ENCODE data around the gene ADRB2. TPM values are rescaled to one million over a fixed set of nuclear protein-coding genes. Genes with fewer than 3 reads are reported as not detected.

Gene ADRB2
- total RNA-seq, 2 experiments from 2014 or later: 0.36 to 0.52 TPM

DNA sequence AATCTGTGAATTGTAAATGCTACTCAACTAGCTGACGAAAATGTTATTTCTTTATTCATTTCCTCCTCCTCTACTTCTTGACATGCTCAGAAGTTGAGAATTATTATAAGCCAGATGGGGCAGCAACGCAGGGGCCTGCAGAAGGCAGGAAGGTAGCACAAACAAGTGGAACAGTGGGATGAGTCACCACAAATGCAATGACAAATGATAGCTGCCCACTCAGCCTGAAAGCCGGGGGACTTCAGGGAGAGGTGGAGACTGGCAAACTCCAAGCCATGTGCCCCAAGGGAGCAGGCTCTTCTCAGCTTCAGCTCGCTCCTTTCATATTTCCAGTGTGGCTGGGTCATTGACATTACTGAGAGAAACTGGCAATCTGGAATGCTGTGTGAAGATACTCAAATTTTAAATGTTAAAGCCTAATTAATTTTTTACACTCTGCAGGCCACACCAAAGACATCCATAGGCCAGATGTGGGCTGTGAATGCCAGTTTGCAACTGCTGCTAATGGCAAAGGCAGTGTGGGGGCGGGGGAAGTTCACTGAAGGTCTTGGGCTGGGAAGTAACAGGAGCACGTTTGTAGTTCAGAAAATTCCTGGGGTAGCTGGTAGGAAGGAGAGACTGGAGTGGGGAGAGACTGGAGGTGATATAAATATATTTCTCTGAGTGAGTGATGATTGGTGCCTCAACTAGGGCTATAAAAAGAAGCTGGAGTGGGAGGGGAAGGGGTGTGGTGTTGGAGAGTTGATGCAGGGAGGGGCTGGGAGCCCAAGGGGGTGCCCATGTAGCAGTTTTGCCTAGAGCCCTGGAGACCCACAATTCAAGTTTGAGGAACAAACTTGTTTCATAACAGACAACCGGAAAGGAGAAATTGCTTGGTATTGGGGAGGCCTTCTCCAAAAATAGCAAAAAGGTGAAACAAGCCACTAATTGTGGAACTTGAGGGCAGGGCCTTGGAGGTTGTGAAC, 20.8 kb upstream of the ADRB2 start:
- peaks cover 15% of the 10 kb centered on the region for H3K27me3 Mint-ChIP-seq
- H3K4me1 Mint-ChIP-seq (ENCODE audit: low read depth): peaks cover 62% of the 10 kb centered on the region
- POLR2A ChIA-PET: interaction anchor here (0.5 to 2.9 kb wide), 3 partner anchors 11 to 39 kb away, joined by 3 to 10 read pairs (median 3); no protein-coding TSS in a partner anchor
- peak overlapping the region; percentile 16 for H3K27ac Mint-ChIP-seq
- peak; percentile 70 for DNase-seq
- H3K9me3 Mint-ChIP-seq: peaks cover 5% of the 10 kb centered on the region
- CTCF ChIA-PET: interaction anchor here (1.0 to 3.2 kb wide), 6 partner anchors 14 to 92 kb away, joined by 3 to 12 read pairs (median 4); partner anchors contain the start of gene ADRB2
- intact Hi-C loops (cut with micrococcal nuclease): loop anchor here (5.0 to 10.0 kb wide), 4 partner anchors 232 to 749 kb away; partner anchors contain the start of genes CSNK1A1 and GRPEL2
- H3K36me3 Mint-ChIP-seq: peaks cover 3% of the 10 kb centered on the region
- H3K4me3 Mint-ChIP-seq: no peak overlapping the region

- H3K9me3 Mint-ChIP-seq: peaks cover 5% of the 10 kb centered on the region
- POLR2A ChIA-PET: interaction anchor here (0.5 to 2.9 kb wide), 3 partner anchors 12 to 38 kb away, joined by 3 to 10 read pairs (median 3); no protein-coding TSS in a partner anchor
- intact Hi-C loops (cut with micrococcal nuclease): loop anchor here (5.0 to 10.0 kb wide), 4 partner anchors 231 to 748 kb away; partner anchors contain the start of genes CSNK1A1 and GRPEL2
- peaks cover 65% of the 10 kb centered on the region for H3K4me1 Mint-ChIP-seq (ENCODE audit: low read depth)
- CTCF ChIA-PET: interaction anchor here (1.0 to 3.2 kb wide), 3 partner anchors 15 to 66 kb away, joined by 3 to 12 read pairs (median 3); partner anchors contain the start of gene ADRB2
- H3K27me3 Mint-ChIP-seq: peaks cover 14% of the 10 kb centered on the region
- H3K36me3 Mint-ChIP-seq: peaks cover 3% of the 10 kb centered on the region
- DNase-seq: no peak
- H3K27ac Mint-ChIP-seq: no peak overlapping the region
- H3K4me3 Mint-ChIP-seq: no peak overlapping the region
Measured at GRCh38 chr5:148806520-148806931, 19.9 kb upstream of the ADRB2 start.

GRCh38 chr5:148807851-148808250, 18.6 kb upstream of the ADRB2 start:
- Mint-ChIP-seq H3K27ac (no peak overlapping the region), H3K9me3 (peaks cover 1% of the 10 kb centered on the region), H3K4me1 (ENCODE audit: low read depth) (peaks cover 63% of the 10 kb centered on the region), H3K36me3 (peaks cover under 1% of the 10 kb centered on the region), H3K27me3 (peaks cover 3% of the 10 kb centered on the region), H3K4me3 (no peak overlapping the region)
- no peak for DNase-seq
- ChIA-PET POLR2A (no interaction called here), CTCF (interaction anchor here (5.2 kb wide), 1 partner anchor 12 kb away, joined by 23 read pairs; no protein-coding TSS in a partner anchor)
- intact Hi-C loops (cut with micrococcal nuclease): loop anchor here (5.0 to 10.0 kb wide), 4 partner anchors 229 to 747 kb away; partner anchors contain the start of genes CSNK1A1 and GRPEL2

DNA sequence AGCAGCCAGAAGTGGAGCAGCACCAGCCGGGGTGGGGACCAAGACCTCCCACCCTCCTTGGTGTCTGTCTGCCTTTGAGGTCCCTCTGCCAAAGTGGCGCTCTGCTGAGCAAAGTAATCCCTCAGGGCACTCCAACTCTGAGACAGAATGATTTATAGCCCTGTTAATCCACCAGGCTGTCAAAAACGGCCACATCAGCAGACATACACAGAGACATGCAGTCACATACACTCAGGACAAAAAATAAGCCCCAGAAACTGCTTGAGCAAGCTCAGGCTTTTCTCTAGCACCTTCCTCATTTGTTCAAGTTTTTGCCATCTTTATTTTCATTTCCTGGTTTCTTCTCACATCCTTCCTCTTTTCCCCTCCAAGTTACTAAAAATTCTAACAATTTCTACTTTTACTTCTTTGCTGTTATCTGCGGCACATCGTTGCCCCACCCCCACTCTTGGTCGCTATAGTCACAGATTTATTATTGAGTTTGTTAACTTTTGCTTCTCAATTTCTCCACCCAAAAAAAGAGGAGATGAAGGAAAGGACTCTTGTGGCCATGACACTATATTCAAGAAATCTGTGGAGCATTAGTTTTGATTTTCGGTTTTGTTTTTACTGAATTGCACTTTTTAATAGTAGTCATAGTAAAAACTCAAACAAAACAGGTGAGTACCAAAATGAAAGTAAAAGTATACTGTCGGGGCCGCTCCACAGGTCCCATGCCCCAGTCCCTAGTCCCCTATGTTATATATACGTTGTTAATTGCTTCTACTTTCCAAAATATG, 17.4 kb upstream of the ADRB2 start:
- Mint-ChIP-seq H3K4me3 (peak overlapping the region; percentile 76), H3K4me1 (ENCODE audit: low read depth) (peaks cover 52% of the 10 kb centered on the region), H3K36me3 (no peaks in the 10 kb centered on the region), H3K27me3 (peaks cover 2% of the 10 kb centered on the region), H3K9me3 (no peaks in the 10 kb centered on the region), H3K27ac (peak overlapping the region; percentile 66)
- POLR2A ChIA-PET: no interaction called here
- CTCF ChIA-PET: interaction anchor here (5.2 kb wide), 1 partner anchor 11 kb away, joined by 23 read pairs; no protein-coding TSS in a partner anchor
- DNase-seq: peak; percentile 56
- intact Hi-C loops (cut with micrococcal nuclease): loop anchor here (1.0 to 10.0 kb wide), 8 partner anchors 9 to 746 kb away; partner anchors contain the start of genes ADRB2, CSNK1A1, FBXO38 and GRPEL2

GRCh38 chr5:148809781-148810524, 16.5 kb upstream of the ADRB2 start:
- Mint-ChIP-seq H3K9me3 (no peaks in the 10 kb centered on the region), H3K36me3 (no peaks in the 10 kb centered on the region), H3K27me3 (no peaks in the 10 kb centered on the region), H3K4me1 (ENCODE audit: low read depth) (peaks cover 46% of the 10 kb centered on the region), H3K4me3 (peak overlapping the region; percentile 76), H3K27ac (peak overlapping the region; percentile 66)
- POLR2A ChIA-PET: no interaction called here
- intact Hi-C loops (cut with micrococcal nuclease): loop anchor here (1.0 to 10.0 kb wide), 8 partner anchors 10 to 745 kb away; partner anchors contain the start of genes ADRB2, CSNK1A1, FBXO38 and GRPEL2
- DNase-seq: no peak
- CTCF ChIA-PET: interaction anchor here (1.0 to 5.2 kb wide), 3 partner anchors 10 to 148 kb away, joined by 3 to 23 read pairs (median 3); no protein-coding TSS in a partner anchor

DNA sequence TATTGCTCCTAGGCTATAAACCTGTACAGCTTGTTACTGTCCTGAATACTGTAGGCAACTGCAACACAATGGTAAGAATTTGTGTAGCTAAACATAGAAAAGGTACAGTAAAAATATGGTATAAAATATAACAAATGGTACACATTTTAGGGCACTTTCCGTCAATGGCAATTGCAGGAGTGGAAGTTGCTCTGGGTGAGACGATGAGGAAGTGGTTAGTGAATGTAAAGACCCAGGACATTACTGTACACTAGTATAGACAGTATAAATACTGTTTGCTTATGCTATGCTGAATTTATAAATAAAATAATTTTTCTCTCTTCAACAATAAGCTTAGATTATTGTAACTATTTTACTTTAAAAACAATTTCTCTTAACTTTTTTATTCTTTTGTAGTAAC, 15.6 kb upstream of the ADRB2 start:
- ChIA-PET CTCF (interaction anchor here (1.0 to 5.2 kb wide), 4 partner anchors 9 to 147 kb away, joined by 3 to 23 read pairs (median 4); no protein-coding TSS in a partner anchor), POLR2A (no interaction called here)
- intact Hi-C loops (cut with micrococcal nuclease): no loop called here
- Mint-ChIP-seq H3K27me3 (no peaks in the 10 kb centered on the region), H3K36me3 (no peaks in the 10 kb centered on the region), H3K9me3 (no peaks in the 10 kb centered on the region), H3K4me3 (no peak overlapping the region), H3K4me1 (ENCODE audit: low read depth) (peaks cover 37% of the 10 kb centered on the region), H3K27ac (no peak overlapping the region)
- DNase-seq: no peak

DNA sequence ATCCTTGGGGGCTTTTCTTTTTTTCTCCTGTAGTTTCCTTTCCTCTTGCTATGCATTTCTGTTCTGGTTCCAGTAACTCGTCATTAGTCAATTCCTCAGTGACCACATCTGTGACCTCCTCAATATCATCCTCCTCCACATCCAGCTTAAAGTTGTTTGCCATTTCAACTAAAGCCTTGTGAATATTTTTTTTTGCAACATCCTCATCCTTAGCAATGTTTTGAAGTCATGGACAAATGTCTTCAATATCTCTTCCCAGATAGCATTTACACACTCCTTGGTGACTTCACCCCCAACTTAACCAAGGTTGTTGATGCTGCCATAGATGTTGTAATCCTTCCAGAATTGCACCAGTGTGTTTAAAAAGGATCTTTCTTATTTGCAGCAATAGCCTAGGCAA, 14.7 kb upstream of the ADRB2 start:
- DNase-seq: no peak
- H3K4me3 Mint-ChIP-seq: no peak overlapping the region
- no peaks in the 10 kb centered on the region for H3K9me3 Mint-ChIP-seq
- H3K27me3 Mint-ChIP-seq: no peaks in the 10 kb centered on the region
- intact Hi-C loops (cut with micrococcal nuclease): no loop called here
- peaks cover 30% of the 10 kb centered on the region for H3K4me1 Mint-ChIP-seq (ENCODE audit: low read depth)
- H3K36me3 Mint-ChIP-seq: no peaks in the 10 kb centered on the region
- no peak overlapping the region for H3K27ac Mint-ChIP-seq
- ChIA-PET POLR2A (interaction anchor here (0.6 kb wide), 1 partner anchor 72 kb away, joined by 3 read pairs; no protein-coding TSS in a partner anchor), CTCF (interaction anchor here (0.6 to 5.2 kb wide), 4 partner anchors 9 to 147 kb away, joined by 3 to 23 read pairs (median 4); no protein-coding TSS in a partner anchor)

- Mint-ChIP-seq H3K4me3 (no peak overlapping the region), H3K4me1 (ENCODE audit: low read depth) (peaks cover 14% of the 10 kb centered on the region), H3K27me3 (no peaks in the 10 kb centered on the region), H3K27ac (no peak overlapping the region), H3K9me3 (no peaks in the 10 kb centered on the region), H3K36me3 (no peaks in the 10 kb centered on the region)
- intact Hi-C loops (cut with micrococcal nuclease): no loop called here
- POLR2A ChIA-PET: no interaction called here
- DNase-seq: no peak
- CTCF ChIA-PET: interaction anchor here (0.6 to 1.3 kb wide), 4 partner anchors 16 to 143 kb away, joined by 3 to 5 read pairs (median 4); no protein-coding TSS in a partner anchor
Measured at GRCh38 chr5:148815086-148815485, 11.3 kb upstream of the ADRB2 start.

GRCh38 chr5:148815578-148815977, 10.8 kb upstream of the ADRB2 start:
- Mint-ChIP-seq H3K9me3 (no peaks in the 10 kb centered on the region), H3K4me3 (no peak overlapping the region), H3K27ac (no peak overlapping the region), H3K27me3 (no peaks in the 10 kb centered on the region), H3K4me1 (ENCODE audit: low read depth) (peaks cover 9% of the 10 kb centered on the region), H3K36me3 (no peaks in the 10 kb centered on the region)
- POLR2A ChIA-PET: no interaction called here
- no peak for DNase-seq
- CTCF ChIA-PET: interaction anchor here (0.6 to 1.3 kb wide), 4 partner anchors 15 to 142 kb away, joined by 3 to 5 read pairs (median 4); no protein-coding TSS in a partner anchor
- intact Hi-C loops (cut with micrococcal nuclease): no loop called here

- ChIA-PET POLR2A (no interaction called here), CTCF (interaction anchor here (1.1 to 1.3 kb wide), 2 partner anchors 75 to 83 kb away, joined by 4 to 5 read pairs; no protein-coding TSS in a partner anchor)
- no peak overlapping the region for H3K4me3 Mint-ChIP-seq
- no peaks in the 10 kb centered on the region for H3K9me3 Mint-ChIP-seq
- H3K27me3 Mint-ChIP-seq: peaks cover 2% of the 10 kb centered on the region
- no peaks in the 10 kb centered on the region for H3K36me3 Mint-ChIP-seq
- H3K27ac Mint-ChIP-seq: no peak overlapping the region
- H3K4me1 Mint-ChIP-seq (ENCODE audit: low read depth): peaks cover 8% of the 10 kb centered on the region
- intact Hi-C loops (cut with micrococcal nuclease): no loop called here
- DNase-seq: no peak
Measured at GRCh38 chr5:148816357-148816756, 10.1 kb upstream of the ADRB2 start.

- Mint-ChIP-seq H3K9me3 (no peaks in the 10 kb centered on the region), H3K27me3 (peaks cover 2% of the 10 kb centered on the region), H3K27ac (no peak overlapping the region), H3K4me1 (ENCODE audit: low read depth) (peaks cover 3% of the 10 kb centered on the region), H3K36me3 (no peaks in the 10 kb centered on the region), H3K4me3 (no peak overlapping the region)
- ChIA-PET POLR2A (no interaction called here), CTCF (no interaction called here)
- intact Hi-C loops (cut with micrococcal nuclease): no loop called here
- no peak for DNase-seq
Measured at GRCh38 chr5:148816782-148817181, 9.6 kb upstream of the ADRB2 start.
